Colonic mucosa (tissue), 4 donors: ENCODE measurements around the gene USP32. TPM values are rescaled to one million over a fixed set of nuclear protein-coding genes. Genes with fewer than 3 reads are reported as not detected.

Experiments used
- DNase-seq: peaks from one replicate; pipeline ENCODE4 v3.0.0-alpha.2; 2020
- H3K27ac ChIP-seq: fragments of 200-600 bp; one replicate; pipeline ENCODE4 v1.8.0; 2021
- H3K27me3 ChIP-seq: fragments of 200-600 bp; one replicate; pipeline ENCODE4 v1.8.0; 2021
- H3K36me3 ChIP-seq: fragments of 200-600 bp; one replicate; pipeline ENCODE4 v1.8.0; 2021
- H3K4me1 ChIP-seq: fragments of 200-600 bp; one replicate; pipeline ENCODE4 v1.8.0; 2021; ENCODE audit warnings: mild to moderate bottlenecking
- H3K4me3 ChIP-seq: fragments of 200-600 bp; one replicate; pipeline ENCODE4 v1.8.0; 2021
- H3K9ac ChIP-seq, 2 donors: one replicate each; pipeline ENCODE4 v1.7.0; 2013; ENCODE audit warnings: control low read depth in 2 of 2, low read depth in 2 of 2, low read length in 2 of 2
- H3K9me3 ChIP-seq: fragments of 200-600 bp; one replicate; pipeline ENCODE4 v1.8.0; 2021
- intact Hi-C: fragments of 100-400 bp; cut with DNase I; formaldehyde crosslinking; loops from one replicate; pipeline ENCODE4 v1.14.1; 2022
- total RNA-seq, 2 donors: library from RNA; stranded (reverse); fragmentation: NEBNext Ultra II Directional in 1 of 2; extraction: Animal tissue kit (Norgen Biotek cat#: 25700) in 1 of 2; gene quantifications; one replicate each; pipeline ENCODE4 v1.2.1, GENCODE V29; 2021
- TF ChIP-seq, protein P1 (sequence below): fragments of 200-600 bp; IDR thresholded peaks from one replicate; pipeline ENCODE4 v1.8.0; 2022; ENCODE audit warnings: antibody characterized with exemption, mild to moderate bottlenecking
- donor health status: healthy.
- donor health status: DM: no; HTN: no; CAD: no.
- donor health status: DM: no; HTN: no; CAD: no.

USP32 gene
- total RNA-seq, 2 donors from 2014 or later: 28.9 to 52.1 TPM

DNA sequence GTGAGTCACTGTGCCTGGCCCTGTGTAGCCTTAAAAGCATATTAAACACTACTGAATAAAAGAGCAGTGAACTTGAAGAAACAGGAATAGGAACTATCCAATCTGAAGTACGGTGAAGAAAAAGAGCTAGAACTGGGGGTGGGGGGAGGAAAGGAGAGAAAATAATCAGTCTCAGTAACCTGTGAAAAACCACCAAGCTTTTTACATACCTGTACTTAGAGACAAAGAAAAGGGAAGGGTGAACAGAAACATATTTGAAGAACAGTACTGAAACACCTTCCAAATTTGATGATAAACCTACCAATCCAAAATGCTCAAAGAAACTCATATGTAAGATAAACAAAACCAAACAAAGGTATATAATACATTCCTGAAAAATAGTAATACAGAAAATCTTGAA is 77.5 kb downstream of the USP32 start:
- intact Hi-C loops: no loop called here
- no peak for DNase-seq
- no peaks in the 10 kb centered on the region for H3K36me3 ChIP-seq
- H3K4me1 ChIP-seq: no peaks in the 10 kb centered on the region
- no peaks in the 10 kb centered on the region for H3K27me3 ChIP-seq
- H3K9ac ChIP-seq: no peak overlapping the region
- TF ChIP-seq, protein P1, sequence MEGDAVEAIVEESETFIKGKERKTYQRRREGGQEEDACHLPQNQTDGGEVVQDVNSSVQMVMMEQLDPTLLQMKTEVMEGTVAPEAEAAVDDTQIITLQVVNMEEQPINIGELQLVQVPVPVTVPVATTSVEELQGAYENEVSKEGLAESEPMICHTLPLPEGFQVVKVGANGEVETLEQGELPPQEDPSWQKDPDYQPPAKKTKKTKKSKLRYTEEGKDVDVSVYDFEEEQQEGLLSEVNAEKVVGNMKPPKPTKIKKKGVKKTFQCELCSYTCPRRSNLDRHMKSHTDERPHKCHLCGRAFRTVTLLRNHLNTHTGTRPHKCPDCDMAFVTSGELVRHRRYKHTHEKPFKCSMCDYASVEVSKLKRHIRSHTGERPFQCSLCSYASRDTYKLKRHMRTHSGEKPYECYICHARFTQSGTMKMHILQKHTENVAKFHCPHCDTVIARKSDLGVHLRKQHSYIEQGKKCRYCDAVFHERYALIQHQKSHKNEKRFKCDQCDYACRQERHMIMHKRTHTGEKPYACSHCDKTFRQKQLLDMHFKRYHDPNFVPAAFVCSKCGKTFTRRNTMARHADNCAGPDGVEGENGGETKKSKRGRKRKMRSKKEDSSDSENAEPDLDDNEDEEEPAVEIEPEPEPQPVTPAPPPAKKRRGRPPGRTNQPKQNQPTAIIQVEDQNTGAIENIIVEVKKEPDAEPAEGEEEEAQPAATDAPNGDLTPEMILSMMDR: no peak
- no peak overlapping the region for H3K27ac ChIP-seq
- H3K9me3 ChIP-seq: no peaks in the 10 kb centered on the region
- no peak overlapping the region for H3K4me3 ChIP-seq

DNA sequence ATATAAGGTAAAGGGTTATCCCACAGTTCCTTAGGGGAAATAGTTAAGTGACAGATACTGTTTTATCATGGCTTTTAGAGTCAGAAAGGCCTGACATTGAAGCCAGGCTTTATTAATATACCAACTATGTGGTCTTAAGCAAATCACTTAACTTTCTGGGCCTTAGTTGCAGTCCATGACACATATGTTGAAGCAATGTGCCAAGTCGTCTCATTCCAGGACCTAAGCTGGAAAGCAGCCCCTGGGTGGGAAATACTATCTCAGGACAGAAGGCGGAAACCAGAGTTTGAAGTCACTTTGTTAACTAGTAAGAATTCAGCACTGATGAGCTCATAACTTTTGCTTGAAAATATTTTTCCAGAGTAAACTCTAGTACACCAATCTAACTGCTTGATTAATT is 80.0 kb downstream of the USP32 start:
- H3K4me1 ChIP-seq: no peaks in the 10 kb centered on the region
- TF ChIP-seq, protein P1: no peak
- no peak overlapping the region for H3K9ac ChIP-seq
- intact Hi-C loops: no loop called here
- H3K27ac ChIP-seq: no peak overlapping the region
- no peaks in the 10 kb centered on the region for H3K27me3 ChIP-seq
- H3K9me3 ChIP-seq: no peaks in the 10 kb centered on the region
- no peaks in the 10 kb centered on the region for H3K36me3 ChIP-seq
- no peak overlapping the region for H3K4me3 ChIP-seq
- no peak for DNase-seq

DNA sequence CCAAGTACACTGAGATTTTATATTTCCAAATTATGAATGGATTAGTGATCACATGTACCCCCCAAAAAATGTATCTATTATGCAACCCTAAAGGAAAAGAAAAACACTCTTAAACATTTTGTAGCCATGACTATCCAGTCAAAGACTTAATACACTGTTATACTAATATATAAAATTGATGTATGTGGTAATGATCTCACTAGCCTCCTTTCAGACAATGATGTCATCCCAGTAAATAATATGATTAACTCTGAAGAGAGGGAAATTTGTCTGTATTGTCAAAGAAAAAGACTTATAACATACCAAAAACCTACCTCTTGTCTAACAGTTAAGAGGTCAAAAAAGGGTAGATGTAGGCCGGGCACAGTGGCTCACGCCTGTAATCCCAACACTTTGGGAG is 80.7 kb downstream of the USP32 start:
- no peaks in the 10 kb centered on the region for H3K9me3 ChIP-seq
- DNase-seq: no peak
- H3K9ac ChIP-seq: no peak overlapping the region
- H3K36me3 ChIP-seq: no peaks in the 10 kb centered on the region
- no peaks in the 10 kb centered on the region for H3K27me3 ChIP-seq
- H3K27ac ChIP-seq: no peak overlapping the region
- TF ChIP-seq, protein P1: no peak
- no peaks in the 10 kb centered on the region for H3K4me1 ChIP-seq
- H3K4me3 ChIP-seq: no peak overlapping the region
- intact Hi-C loops: no loop called here

DNA sequence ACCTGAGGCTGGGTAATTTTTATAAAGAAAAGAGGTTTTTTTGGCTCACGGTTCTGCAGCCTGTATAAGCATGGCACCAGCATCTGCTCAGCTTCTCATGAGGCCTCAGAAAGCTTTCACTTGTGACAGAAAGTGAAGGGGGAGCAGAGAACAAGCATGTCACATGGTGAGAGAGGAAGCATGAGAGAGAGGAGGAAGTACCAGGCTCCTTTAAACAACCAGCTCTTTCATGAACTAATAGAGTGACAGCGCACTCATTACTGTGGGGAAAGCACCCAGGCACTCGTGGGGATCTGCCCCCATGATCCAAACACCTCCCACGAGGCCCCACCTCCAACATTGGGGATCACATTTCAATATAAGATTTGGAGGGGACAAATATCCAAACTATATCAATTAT is 86.8 kb downstream of the USP32 start:
- Histone ChIP-seq H3K27me3 (no peaks in the 10 kb centered on the region), H3K9ac (no peak overlapping the region), H3K9me3 (no peaks in the 10 kb centered on the region), H3K4me3 (no peak overlapping the region), H3K27ac (peak overlapping the region; percentile 4), H3K36me3 (no peaks in the 10 kb centered on the region), H3K4me1 (peaks cover 3% of the 10 kb centered on the region)
- DNase-seq: peak; percentile 20
- TF ChIP-seq, protein P1: no peak
- intact Hi-C loops: no loop called here

DNA sequence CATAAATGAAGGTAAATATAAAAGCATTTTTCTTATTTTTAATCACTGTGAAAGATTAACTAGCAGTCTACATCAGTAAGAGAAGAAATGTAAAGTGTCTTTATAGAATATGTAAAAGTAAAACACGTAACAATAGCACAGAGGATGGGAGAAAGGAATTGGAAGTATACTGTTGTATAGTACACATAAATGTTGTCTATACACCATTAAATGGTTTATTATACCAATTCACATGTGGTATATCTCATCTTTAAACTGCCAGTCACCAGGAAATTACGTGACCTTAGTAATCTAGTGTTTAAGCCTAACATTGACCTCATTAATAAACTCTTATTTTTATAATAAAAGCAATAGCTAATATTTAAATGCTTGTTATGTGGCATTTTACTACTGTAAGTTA is 87.4 kb downstream of the USP32 start:
- Histone ChIP-seq H3K27ac (peak overlapping the region; percentile 4), H3K4me3 (no peak overlapping the region), H3K27me3 (no peaks in the 10 kb centered on the region), H3K9ac (no peak overlapping the region), H3K36me3 (no peaks in the 10 kb centered on the region), H3K9me3 (no peaks in the 10 kb centered on the region), H3K4me1 (peaks cover 3% of the 10 kb centered on the region)
- intact Hi-C loops: no loop called here
- DNase-seq: no peak
- TF ChIP-seq, protein P1: no peak
